SKM-1 treated with dmso at 0.1 percent for 144 hours (cell line): Measurements from ENCODE around the gene GORASP2.

Experiments used
- DNase-seq: peaks from one replicate; lab custom pipeline; 2025; ENCODE audit not compliant: unreplicated experiment; lab: John Stamatoyannopoulos, UW

GORASP2 gene

DNA sequence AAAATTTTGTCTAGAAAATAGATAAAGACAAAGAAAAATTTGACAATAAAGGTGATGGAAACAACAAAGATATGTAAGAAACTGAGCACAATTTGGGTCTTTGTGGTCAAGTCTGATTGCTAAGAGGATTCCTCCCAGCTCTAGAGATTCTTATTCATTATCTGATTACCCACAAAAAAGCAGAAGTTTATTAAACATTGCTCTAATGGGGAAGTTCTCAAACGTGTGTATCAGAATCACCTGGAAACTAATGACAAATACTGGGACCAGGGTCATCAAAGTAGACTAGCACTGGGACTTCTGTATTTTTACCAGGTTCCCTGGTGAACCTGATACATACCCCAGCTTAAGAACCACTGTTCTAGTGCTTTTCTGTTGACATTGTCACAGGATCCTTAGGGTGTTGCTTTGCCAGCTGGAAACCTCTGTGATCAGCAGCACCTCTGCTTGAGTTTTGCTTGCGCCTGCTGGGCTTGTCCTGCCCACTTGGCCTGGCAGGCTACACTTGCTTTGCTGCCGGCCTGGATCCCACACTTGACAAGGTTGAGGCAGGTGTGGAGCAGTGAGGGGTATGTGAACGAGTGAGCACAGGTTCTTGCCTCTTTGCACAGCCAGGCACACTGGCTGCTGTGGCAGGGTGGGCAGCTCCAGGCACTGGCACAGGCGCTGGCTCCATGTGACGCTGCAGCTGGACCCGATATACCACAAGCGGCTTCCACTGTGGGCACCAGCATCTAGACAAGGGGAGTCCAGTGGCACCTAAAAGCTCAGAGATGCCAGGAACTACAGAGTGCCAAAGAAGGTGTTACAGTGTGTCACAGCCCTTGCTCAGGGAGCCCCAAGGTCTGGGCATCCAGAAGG is 6.2 kb upstream of the GORASP2 start:
- DNase-seq = peak; percentile 1

DNA sequence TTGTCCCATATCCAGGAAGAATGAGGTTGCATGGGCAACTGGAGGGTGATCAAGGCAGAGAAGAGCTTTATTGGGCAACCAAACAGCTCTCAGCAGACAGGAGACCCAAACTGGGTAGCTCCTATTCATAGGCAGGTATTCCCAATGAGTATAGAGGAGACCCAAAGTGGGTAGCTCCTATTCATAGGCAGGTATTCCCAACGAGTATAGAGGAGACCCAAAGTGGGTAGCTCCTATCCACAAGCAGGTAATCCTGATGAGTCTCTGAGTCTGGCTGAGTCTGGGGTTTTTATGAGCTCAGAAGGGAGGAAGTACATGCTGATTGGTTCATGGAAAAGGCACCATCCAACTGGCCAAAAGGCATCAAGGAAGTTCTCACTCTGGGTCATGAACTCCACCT is 5.3 kb upstream of the GORASP2 start:
- no peak for DNase-seq

DNA sequence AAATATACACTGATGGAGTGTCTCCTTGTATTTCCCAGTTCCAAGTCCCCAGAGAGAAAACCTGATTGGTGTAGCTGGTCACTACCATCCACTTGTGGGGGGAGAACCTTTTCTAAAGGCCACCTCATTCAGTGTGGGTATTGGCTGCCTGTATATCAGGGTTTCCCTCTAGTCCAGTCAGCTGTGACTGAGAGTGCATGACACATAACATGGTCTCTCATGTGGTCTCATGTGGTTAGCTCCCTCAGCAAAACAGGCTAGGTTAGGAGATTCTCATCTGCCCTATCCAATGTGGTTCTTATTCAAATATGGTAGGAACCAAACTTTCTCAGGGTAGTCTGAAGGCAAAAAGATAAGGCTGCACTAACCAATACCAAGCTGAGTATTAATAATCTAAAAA is 4.1 kb upstream of the GORASP2 start:
- no peak for DNase-seq

DNA sequence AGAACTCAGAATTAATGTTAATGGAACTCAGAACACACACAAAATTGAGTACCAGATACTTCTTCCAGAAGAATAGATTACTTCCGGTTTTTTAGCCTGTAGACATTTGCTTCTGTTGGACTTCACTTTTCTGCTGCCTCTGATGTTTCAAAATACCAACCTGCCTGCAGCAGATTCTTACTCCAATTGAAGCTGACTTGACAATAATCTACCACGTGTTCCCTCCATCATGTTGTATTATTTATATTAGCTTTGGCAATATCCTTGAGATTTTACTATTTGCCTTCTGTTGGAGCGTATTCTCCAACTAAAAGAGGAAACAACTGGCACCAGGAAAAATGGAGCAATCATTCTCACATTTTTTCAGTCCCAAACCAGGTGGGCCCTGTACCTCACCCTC is 3.1 kb upstream of the GORASP2 start:
- DNase-seq = peak; percentile 10

DNA sequence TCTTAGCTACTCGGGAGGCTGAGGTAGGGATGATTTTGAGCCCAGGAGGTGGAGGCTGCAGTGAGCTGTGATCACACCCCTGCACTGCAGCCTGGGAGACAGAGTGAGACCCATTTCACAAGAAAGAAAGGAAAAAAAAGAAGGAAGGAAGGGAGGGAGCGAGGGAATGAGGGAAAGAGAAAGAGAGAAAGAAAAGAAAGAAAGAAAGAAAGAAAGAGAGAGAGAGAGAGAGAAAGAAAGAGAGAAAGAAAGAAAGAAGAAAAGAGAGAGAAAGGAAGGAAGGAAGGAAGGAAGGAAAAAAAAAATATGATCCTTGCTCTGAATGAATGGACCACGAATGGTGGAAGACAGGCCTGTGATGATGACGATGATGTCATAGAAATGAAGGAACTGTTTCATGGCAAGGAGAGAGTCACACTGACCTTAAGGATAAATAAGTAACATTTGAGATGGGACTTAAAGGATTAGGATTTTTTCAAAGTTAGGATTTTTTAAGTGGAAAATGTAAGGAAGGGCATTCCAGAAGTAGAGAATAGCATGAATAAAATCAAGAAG is 2.2 kb upstream of the GORASP2 start:
- no peak for DNase-seq

DNA sequence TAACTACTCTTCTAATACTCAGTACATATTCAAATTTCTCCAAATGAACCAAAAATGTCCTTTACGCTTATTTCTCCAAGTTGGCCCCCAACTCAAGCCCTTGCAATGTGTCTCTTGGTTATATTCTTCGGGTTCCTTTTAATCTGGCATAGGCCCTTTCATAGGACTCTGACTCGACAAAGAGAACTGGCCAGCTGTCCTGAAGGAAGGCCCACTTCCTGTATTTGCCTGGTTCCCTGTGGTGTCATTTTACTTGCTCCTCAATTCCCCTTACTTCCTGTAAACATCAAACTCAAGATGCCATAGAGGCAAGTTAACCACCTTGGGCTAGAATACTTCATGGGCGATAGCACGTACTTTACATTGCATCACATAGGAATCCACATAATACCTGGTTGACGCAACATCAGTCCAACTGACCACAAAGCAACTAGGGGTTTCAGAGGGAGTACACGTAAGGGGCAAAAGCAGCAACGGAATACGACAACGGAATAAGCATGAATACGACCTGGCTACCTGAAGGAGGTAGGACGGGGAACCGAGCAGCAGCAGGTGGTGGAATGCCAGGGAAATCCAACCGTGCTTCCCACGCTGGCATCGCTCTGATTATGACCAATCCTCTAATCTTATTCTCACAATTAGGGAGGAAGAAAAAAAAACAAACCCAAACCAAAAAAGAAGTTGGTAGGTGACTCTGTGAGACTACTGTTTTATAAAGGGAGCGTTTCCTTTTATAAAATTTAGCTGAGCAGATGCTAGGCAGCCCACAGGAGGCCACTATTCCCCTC is 823 bp upstream of the GORASP2 start:
- DNase-seq = peak; percentile 56

DNA sequence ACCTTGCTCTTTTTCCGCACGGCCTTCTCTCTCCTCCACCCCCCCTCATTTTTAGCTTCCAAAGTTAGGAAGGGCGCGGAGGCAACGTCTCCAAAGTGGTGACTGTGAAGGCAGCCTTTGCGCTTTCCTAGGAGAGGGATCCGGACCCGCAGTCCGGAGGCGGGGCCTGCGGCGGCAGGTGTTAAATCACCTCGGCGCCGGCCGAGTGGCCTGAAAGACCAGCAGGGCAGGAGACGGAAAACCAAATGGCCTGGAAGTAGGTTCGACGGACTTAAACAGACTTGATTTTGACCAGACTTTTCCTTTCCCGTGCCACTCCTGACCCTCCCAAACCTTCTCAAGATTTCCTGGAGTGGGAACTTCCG is 615 bp downstream of the GORASP2 start:
- no peak for DNase-seq

DNA sequence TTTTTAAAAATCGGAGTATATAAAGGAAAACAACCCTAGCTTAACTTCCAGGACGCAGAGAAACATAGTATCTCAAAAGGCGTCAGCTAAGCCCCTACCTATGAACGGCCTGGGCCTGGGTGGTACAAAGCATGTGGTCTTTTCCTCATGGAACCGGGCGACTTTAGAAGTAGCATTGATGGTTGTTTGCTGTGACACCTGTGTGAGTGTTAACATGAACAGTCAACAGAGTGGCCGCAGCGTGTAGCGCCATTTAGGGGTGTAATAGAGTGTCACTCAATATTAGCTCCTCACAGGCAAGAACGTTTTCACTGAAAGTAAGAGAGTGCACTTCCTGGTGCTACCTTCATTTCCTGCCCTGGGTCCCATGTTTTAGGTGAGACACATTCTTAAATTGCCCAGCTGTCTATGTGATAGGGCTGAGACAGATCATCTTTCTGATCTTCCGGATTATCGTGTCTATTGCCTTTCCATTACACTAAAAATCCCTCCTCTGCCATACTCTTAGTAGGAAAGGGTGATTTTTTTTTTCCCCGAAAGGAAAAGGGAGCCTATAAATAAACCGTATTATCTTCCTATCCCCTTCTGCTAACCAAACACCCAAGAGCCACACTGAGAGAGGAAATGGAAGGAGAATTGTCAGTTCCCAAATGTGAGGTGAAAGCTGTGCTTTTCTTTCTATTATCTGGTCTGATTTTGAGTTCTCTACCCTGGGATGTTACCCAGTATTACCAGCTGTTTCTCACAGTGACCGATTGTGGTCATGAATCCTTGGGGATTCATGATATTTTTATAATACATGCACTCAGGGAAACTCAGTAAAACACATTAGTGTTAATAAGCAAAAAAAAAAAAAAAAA is 1.3 kb downstream of the GORASP2 start:
- DNase-seq = peak; percentile 36

DNA sequence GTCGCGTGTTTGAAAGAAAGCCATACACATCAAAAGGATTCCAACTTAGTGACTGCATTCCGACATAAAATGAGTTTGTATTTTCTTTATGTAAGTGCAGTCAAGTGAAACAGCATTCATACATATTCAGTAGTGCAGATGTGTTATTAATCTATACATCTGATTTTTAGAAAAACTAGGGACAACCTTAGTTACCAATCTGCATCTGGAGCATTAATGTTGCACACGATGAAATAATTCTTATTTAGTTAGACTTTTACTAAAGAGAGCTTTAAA is 1.9 kb downstream of the GORASP2 start:
- DNase-seq = no peak

DNA sequence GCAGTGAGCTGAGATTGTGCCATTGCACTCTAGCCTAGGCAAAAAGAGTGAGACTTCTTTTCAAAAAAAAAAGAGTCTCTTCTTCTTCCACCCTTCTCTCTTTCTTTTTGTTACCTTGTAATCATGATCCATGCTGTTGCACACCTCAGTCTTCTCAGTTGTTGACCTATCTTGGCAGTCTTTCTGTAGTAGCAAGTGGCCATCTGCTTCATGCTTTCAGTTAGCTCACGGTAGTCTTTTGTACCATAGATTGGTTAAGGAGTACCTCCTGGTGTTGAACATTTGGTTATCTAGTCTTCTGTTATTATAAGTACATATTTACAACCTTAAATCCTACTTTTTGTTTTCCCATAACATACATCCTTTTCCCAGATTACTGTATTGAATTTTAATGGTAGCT is 3.1 kb downstream of the GORASP2 start:
- no peak for DNase-seq

DNA sequence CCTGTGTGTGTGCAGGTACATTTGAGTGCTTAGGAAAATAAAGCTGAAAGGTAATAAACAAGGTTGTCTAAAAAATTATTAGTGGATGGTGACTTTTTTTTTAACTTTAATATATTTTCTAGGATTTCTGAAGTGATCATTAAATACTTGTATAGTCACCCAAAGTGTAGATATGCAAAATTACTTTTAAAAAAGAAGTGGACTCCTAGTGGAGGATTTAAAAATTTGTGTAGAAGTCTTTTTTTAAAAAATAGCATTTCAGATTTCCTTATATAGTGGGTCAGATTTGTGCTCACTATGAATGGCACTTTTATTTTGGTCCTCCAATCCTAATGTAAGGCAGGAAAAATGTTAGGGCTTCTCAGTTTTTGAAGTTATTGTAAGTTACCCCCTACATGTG is 3.9 kb downstream of the GORASP2 start:
- no peak for DNase-seq

DNA sequence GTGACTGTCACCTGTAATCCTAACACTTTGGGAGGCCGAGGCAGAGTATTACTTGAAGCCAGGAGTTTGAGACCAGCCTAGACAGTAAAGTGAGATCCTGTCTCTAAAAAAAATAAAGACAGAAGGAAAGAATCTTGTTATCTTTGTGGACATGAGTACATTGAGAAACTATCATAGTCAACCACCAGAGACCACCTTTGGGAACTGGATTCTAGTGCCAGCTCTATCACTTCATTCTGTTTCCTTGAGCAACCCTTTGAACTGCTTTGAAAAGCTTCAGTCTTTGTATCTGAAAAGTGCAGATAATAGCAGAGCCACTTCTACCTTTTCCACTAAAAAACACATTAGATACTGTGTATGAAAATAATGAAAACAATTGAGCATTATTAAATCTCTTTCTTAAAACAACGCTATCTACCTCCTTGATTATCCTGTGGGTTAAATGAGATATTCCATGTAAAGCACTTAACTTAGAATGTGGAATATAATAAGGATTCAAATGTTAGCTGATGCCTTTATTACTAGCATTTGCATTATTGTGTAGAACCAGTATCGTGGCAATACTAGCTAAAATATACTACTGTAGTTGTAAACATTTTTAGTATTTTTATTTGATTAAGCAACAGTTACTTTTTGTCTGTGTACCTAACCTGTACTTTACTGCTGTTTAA is 8.8 kb downstream of the GORASP2 start:
- no peak for DNase-seq

DNA sequence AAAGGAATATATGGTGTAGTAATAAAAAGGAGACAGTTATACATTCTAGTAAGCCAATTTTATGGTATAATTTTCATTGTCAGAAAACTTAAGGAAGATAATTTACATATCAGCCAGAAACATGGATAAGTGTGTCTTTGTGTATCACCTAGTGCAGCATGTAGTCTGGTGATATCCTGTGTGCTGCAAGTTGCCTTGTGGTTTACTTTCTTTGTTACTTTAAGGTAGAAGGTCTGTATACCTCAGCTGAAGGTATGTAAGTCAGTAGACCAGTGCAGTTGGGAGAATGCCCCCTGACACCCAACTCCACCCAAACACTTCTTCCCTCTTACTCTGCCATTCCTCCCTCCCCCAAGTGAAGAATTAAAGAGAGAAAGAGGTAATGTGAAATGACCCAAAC is 11.0 kb downstream of the GORASP2 start:
- no peak for DNase-seq

DNA sequence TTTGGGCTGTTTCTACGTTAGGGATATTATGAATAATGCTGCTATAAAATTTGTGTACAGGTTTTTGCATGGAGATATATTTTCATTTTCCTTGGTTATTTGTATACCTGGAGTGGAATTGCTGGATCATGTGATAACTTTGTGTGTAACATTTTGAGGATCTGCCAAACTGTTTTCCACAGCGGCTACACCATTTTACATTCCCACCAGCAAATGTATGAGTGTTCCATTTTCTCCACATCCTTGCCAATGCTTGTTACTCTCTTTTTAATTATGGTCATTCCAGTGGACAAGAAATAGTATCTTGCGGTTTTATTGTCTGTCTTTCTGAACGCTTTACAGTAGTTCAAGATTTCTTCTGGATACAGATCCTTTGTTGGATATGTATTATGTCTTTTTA is 13.6 kb downstream of the GORASP2 start:
- DNase-seq = no peak

DNA sequence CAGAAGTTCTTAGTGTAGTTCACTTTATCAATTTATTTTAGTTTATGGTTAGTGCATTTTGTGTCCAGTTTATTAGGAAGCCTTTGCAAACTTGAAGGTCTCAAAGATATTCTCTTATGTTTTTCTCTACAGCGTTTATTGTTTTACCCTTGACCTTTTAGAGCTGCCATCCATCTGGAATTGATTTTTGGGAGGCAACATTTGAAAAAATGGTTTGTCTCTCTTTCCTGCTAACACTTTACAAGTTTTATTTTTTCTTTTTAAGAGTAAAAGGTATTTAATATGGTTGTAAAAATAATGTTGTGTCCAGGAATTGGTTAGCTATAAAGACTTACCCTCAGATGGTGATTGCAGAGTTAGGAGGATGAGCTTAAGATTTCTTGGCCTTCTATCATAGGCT is 14.0 kb downstream of the GORASP2 start:
- no peak for DNase-seq

DNA sequence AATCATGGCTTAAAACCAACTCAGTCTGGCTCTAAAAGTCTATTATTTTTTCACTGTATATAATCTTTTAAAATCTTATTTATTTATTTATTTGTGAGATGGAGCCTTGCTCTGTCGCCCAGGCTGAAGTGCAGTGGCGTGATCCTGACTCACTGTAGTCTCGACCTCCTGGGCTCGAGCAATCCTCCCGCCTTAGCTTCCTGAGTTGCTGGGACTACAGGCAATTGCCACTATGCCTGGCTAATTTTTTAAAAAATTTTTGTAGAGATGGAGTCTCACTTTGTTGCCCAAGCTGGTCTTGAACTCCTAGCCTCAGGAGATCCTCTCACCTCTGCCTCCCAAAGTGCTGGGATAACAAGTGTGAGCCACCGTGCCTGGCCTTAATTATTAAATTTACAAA is 14.5 kb downstream of the GORASP2 start:
- no peak for DNase-seq

DNA sequence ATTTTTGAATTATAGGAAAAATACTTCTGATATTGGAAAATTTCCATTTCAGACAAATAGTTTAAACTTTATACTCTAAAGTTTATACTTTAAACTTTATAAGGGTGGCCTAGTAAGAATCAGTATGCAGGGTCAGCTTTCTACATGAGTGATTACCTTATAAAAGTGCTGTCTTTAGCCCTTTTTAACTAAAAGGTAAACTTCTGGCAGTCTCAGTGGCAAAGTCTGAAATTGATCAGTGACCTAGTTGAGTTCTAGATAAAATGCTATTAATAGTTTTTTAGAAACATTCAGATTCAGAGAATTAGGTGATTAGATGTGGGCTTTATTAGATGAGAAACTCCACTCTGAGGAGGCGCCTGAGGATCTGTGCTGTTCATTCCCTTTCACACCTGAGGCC is 15.5 kb downstream of the GORASP2 start:
- DNase-seq = no peak

DNA sequence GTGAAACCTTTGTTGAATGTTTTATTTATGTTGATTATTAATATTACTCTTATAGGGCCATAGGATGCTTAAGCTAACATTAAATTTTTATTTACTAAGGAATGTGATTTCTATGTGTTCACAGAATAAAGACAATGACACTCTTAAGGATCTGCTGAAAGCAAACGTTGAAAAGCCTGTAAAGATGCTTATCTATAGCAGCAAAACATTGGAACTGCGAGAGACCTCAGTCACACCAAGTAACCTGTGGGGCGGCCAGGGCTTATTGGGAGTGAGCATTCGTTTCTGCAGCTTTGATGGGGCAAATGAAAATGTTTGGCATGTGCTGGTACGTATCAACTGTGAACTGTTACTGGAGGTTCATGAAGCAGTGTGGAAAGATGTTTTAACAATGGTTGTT is 20.4 kb downstream of the GORASP2 start:
- DNase-seq = no peak

DNA sequence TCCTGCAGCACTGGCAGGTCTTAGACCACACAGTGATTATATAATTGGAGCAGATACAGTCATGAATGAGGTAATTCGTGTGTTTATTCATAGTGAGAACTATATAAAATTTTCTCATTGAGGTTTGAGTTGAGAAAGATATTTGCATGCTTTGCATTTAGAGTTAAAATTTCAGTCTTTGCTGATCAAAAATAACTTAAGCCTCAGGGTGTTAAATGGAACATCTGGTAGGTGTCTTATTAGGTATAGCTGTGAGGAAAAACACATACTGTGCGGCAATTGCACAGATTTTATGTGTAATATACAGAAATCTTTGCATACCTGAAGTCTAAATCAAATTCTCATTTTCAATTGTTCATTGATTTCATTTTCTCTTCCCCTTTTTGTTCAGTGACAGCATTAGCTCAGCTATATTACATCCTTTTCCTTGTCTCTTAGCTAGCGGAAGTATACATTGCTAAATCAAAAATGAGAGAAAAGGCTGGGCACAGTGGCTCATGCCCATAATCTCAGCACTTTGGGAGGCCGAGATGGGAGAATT is 21.2 kb downstream of the GORASP2 start:
- DNase-seq = no peak

DNA sequence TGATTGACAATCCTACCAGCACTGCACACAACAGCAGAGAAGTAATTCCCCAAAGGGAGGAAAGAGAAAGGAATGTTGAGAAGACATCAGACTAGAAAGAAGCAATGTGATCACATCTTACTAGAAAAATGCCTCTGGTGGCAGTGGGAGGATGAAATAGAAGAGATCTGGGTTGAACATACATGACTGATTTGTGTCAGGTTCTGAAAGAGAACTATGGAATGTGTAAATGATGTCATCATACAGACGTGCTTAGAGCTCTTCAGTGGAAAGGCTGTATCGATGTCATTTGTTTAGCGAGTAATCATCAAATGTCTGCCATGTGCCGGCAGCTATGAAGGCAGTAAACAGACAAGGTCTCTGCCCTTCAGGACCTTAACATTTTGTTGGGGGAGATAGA is 24.9 kb downstream of the GORASP2 start:
- no peak for DNase-seq

DNA sequence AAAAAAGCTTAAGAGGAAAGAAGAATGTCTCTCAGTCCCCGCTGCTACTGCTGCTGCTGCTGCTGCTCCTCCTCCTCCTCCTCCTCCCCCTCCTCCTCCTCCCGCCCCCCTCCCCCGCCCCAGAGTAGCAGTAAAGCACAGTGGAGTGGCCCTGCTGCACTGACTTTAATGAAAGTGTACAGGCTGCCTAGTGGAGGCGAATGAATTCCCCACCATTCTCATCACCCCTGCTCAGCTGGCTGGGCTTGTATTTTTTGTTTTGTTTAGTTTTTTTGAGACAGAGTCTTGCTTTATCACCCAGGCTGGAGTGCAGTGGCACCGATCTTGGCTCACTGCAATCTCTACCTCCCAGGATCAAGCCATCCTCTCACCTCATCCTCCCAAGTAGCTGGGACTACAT is 34.3 kb downstream of the GORASP2 start:
- no peak for DNase-seq
